ENCODE measurements around the gene SYT7.

GRCh38 chr11:61480994-61481335 lies 99.9 kb downstream of the SYT7 start:
- TF ChIP-seq EZH2 (IDR thresholded peaks at IDR 0.05; ENCODE audit: borderline replicate concordance, low read depth, low read length, severe bottlenecking), result no peak
- TF ChIP-seq CTCF (IDR thresholded peaks at IDR 0.05; ENCODE audit: borderline replicate concordance, extremely low read depth, low read length, poor library complexity, severe bottlenecking), result no peak

Measured in DND-41 (cell line).